ENCODE measurements around the gene DLX2.

DLX2 gene

DNA sequence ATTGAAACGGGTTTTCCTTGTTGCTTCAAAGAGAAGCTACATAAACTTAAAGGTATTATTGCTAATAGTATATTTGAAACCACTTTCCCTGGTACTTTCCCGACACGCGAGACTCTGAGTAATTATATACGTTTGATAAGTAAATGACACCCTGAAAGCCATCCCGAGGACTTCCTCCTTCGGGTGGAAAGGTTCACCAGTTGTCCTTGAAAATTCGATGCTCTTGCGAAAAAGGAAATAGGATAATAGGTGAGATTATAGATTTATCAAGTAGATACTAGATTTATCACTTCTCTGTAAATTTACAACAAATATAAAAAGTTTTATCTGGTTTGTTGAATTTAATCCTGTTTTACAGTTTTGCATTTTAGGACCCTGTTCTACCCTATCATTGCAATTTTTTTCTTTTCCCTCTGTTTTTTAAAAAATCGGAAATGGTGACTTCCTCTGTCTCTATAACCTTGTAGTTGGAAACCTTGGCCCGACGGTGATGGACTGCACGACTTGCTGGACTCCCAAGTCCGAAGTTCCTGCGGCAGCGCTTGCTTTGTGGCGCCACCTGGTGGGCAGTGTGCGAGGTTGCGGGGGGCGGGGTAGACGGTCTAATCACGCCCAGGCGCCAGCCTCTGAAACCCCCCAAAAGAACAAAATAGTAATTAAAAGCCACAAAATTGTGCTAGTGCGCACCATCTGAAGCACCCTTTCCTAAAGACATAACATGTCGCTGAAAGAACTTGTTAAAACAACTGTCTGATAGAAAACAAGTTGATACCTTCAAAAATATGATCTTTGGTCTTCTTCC, 972 bp upstream of the DLX2 start:
- TF ChIP-seq, protein P1, sequence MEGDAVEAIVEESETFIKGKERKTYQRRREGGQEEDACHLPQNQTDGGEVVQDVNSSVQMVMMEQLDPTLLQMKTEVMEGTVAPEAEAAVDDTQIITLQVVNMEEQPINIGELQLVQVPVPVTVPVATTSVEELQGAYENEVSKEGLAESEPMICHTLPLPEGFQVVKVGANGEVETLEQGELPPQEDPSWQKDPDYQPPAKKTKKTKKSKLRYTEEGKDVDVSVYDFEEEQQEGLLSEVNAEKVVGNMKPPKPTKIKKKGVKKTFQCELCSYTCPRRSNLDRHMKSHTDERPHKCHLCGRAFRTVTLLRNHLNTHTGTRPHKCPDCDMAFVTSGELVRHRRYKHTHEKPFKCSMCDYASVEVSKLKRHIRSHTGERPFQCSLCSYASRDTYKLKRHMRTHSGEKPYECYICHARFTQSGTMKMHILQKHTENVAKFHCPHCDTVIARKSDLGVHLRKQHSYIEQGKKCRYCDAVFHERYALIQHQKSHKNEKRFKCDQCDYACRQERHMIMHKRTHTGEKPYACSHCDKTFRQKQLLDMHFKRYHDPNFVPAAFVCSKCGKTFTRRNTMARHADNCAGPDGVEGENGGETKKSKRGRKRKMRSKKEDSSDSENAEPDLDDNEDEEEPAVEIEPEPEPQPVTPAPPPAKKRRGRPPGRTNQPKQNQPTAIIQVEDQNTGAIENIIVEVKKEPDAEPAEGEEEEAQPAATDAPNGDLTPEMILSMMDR (IDR thresholded peaks at IDR 0.05; ENCODE audit: low read depth, low read length) = peak; percentile 76
- H3K4me1 ChIP-seq = no peaks in the 10 kb centered on the region
- no peaks in the 10 kb centered on the region for H3K36me3 ChIP-seq
- no peaks in the 10 kb centered on the region for H3K9me3 ChIP-seq
- peak; percentile 74 for DNase-seq
- peaks cover 55% of the 10 kb centered on the region for H3K27me3 ChIP-seq
- peak overlapping the region; percentile 56 for H3K4me3 ChIP-seq (ENCODE audit: low read depth, low read length)

GRCh38 chr2:172101821-172102390, 794 bp downstream of the DLX2 start:
- H3K27me3 ChIP-seq = peaks cover 73% of the 10 kb centered on the region
- TF ChIP-seq, protein P1 (IDR thresholded peaks at IDR 0.05; ENCODE audit: low read depth, low read length) = no peak
- H3K36me3 ChIP-seq = no peaks in the 10 kb centered on the region
- DNase-seq = peak; percentile 17
- H3K4me3 ChIP-seq (ENCODE audit: low read depth, low read length) = peak overlapping the region; percentile 56
- H3K4me1 ChIP-seq = no peaks in the 10 kb centered on the region
- no peaks in the 10 kb centered on the region for H3K9me3 ChIP-seq

DNA sequence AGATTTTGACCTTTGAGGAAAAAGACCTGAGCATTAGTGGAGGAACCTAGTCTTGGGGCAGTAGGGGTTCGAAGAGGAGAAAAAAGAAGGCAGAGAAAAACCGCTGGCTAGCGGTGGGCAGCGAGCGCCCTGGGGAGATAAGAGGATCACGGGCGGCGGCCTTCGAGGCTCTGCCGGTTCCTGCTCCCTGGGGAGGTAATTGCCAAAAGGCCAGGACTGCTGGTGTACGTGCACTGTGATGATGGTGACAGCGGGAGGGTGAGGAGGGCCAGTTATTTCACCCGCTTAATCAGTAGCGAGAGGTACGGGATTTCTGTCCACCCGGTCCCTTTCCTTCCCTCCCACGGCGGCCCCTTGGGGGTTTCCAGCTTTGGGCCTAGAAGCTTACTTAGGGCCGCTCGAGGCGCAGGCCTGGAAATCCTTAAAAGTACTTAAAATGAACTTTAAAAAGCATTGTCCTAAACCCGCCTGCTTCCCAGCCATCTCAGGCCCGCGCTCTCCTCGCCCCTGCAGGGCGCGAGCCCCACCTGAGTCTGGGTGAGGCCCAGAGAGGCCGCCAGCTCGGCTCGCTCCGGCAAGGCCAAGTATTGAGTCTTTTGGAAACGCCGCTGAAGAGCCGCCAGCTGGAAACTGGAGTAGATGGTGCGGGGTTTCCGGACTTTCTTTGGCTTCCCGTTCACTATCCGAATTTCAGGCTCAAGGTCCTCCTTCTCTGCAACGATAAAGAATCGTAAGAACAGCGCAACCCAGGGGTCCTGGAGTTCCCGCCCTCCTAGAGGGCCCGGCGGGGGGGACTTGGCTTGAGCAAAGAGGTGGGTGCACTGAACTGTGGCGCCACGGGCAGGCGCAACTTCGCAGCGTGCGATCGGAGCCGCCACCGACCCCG, 1.5 kb downstream of the DLX2 start:
- TF ChIP-seq, protein P1 (IDR thresholded peaks at IDR 0.05; ENCODE audit: low read depth, low read length) = no peak
- peak; percentile 21 for DNase-seq
- Histone ChIP-seq H3K4me3 (ENCODE audit: low read depth, low read length) (peak overlapping the region; percentile 35), H3K27me3 (peaks cover 75% of the 10 kb centered on the region), H3K9me3 (no peaks in the 10 kb centered on the region), H3K4me1 (no peaks in the 10 kb centered on the region), H3K36me3 (no peaks in the 10 kb centered on the region)

DNA sequence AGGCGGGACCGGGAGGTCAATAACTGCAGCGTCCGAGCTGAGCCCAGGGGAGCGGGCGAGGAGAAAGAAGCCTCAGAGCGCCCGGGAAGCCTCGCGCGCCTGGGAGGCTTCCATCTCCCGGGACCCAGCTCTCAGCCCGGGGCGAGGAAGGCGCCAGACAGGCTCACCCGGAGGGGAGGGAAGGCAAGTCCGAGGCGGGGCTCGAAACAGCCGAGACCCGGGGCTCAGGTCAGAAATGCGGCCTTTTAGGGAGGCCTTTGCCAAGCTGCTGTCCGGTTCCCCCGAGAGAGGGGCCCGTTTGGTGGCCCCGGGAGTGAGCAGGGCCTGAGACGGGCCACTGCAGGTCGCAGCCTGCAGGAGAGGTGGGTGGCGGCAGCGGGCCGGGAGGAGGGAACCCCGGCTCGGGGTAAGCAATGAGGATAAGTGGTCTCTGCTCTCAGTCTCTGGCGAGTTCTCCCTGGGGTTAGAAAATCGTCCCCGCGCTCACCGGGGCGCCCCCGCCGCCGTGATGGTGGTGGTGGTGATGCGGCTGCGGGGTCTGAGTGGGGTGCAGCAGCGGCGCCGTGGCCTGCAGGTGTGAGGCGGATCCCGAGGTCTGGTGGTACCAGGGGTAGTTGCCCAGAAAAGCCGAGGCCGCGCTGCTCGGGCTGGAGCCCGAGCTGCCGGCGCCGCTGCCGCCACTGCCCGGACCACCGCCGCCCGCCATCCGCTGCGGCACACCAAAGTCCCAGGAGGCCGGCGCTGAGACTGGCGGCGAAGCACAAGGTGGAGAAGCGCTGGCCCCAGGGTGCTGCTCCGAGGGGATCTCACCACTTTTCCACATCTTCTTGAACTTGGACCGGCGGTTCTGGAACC, 2.4 kb downstream of the DLX2 start:
- TF ChIP-seq, protein P1 (IDR thresholded peaks at IDR 0.05; ENCODE audit: low read depth, low read length) = no peak
- Histone ChIP-seq H3K9me3 (no peaks in the 10 kb centered on the region), H3K4me3 (ENCODE audit: low read depth, low read length) (peak overlapping the region; percentile 35), H3K27me3 (peaks cover 75% of the 10 kb centered on the region), H3K4me1 (no peaks in the 10 kb centered on the region), H3K36me3 (no peaks in the 10 kb centered on the region)
- DNase-seq = peak; percentile 39

DNA sequence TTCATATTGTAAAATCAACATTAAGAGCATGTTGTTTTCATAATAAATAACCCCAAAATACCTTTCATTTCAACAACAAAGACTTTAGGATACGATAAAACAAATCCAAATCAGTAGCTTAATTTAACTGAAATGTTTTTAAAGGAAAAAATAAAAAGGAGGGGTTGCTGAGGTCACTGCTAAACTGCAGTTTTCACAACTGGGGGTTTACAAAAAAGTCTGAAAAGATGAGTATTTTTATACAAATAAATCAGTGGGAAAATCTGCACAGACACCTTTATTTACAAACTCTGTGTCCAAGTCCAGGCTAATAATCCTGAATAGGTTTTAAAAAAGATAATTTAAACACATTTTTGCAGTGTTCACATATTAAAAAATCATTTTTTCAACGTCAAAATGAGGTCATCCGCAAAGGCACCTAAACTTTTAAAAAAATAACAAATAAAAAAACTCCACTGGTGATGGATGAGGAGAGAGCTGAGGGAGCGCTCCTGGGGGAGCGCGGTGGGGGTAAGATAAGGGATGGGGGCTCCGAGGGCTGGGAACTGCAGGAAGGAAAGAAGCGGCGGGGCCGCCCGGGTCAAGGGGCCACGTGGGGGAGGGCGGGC, 3.1 kb downstream of the DLX2 start:
- peaks cover 81% of the 10 kb centered on the region for H3K27me3 ChIP-seq
- TF ChIP-seq, protein P1 (IDR thresholded peaks at IDR 0.05; ENCODE audit: low read depth, low read length) = no peak

More for the DNA sequence above, 3.1 kb downstream of the DLX2 start:
- Histone ChIP-seq H3K4me3 (ENCODE audit: low read depth, low read length) (no peak overlapping the region; the same call in 1 of the 2 replicates), H3K4me1 (no peaks in the 10 kb centered on the region), H3K36me3 (no peaks in the 10 kb centered on the region), H3K9me3 (no peaks in the 10 kb centered on the region)
- DNase-seq = no peak
